SU-DHL-6 (cell line): ENCODE results near the gene FRK.

Experiments
- CTCF ChIP-seq: fragments of 200-600 bp; sonication (generic); IDR thresholded peaks from one replicate; pipeline ENCODE4 v1.5.1; 2017; ENCODE audit warnings: antibody characterized with exemption, mild to moderate bottlenecking, low read length, moderate library complexity; ENCODE audit not compliant: insufficient read depth, poor library complexity, severe bottlenecking
- EZH2phosphoT487 ChIP-seq: fragments of 200-600 bp; sonication (generic), shearing (Covaris generic); conservative IDR thresholded peaks from 2 replicates; pipeline ENCODE4 v1.6.1; 2018; ENCODE audit warnings: mild to moderate bottlenecking, antibody characterized with exemption, low read length, moderate library complexity, mixed read lengths

- TF ChIP-seq CTCF (no peak), EZH2phosphoT487 (no peak)
These were observed 125.3 kb downstream of the FRK start for GRCh38 chr6:115935361-115935760.
